IMR-90 (cell line): ENCODE data around the gene MAML3. TPM values are rescaled to one million over a fixed set of nuclear protein-coding genes. Genes with fewer than 3 reads are reported as not detected.
A peak's percentile ranks its signal among the peaks of the same experiment; 100 is the strongest.

ENCODE experiments used
- ATAC-seq: fragments of 200-7000 bp; cut with Tn5 transposase; 2 replicates; pipeline ENCODE4 v1.9.1; 2020; ENCODE audit warnings: low read depth, mild to moderate bottlenecking, moderate library complexity
- BruUV-seq: library from RNA; stranded (reverse); fragments of 400-500 nt; replicated peaks from 2 replicates; lab custom pipeline; 2021; lab: Mats Ljungman, UMichigan
- CTCF ChIA-PET: fragments of 300-600 bp; formaldehyde crosslinking; extraction: SDS; loops from one replicate; lab custom pipeline; 2021; ENCODE audit warnings: antibody characterized with exemption; lab: Yijun Ruan, JAX
- POLR2A ChIA-PET: fragments of 300-600 bp; sonication (Branson Sonifier 250); formaldehyde crosslinking; loops from one replicate; lab custom pipeline; 2022; ENCODE audit warnings: antibody characterized with exemption; ENCODE audit not compliant: unreplicated experiment; lab: Charles Lee
- DNase-seq: peaks from one replicate; pipeline ENCODE4 v3.0.0; 2013
- H2AFZ ChIP-seq: replicated peaks from 2 replicates; pipeline ENCODE3; 2013; ENCODE audit warnings: low read length, mild to moderate bottlenecking; ENCODE audit not compliant: poor library complexity
- H2AK5ac ChIP-seq: 2 replicates; pipeline ENCODE4 v1.6.1; 2013; ENCODE audit warnings: low read depth, low read length, inconsistent platforms
- H2AK9ac ChIP-seq: replicated peaks from 2 replicates; pipeline ENCODE3; 2013; ENCODE audit warnings: mild to moderate bottlenecking, low read depth, low read length, moderate library complexity; ENCODE audit not compliant: poor library complexity
- H2BK120ac ChIP-seq: 2 replicates; pipeline ENCODE4 v1.6.1; 2013; ENCODE audit warnings: low read depth, low read length, inconsistent platforms
- H2BK15ac ChIP-seq: 3 replicates; pipeline ENCODE4 v1.6.1; 2013; ENCODE audit warnings: low read depth, low read length, inconsistent platforms
- H2BK20ac ChIP-seq: 2 replicates; pipeline ENCODE4 v1.6.1; 2013; ENCODE audit warnings: low read depth, mild to moderate bottlenecking, inconsistent platforms, low read length, moderate library complexity
- H2BK5ac ChIP-seq: 2 replicates; pipeline ENCODE4 v1.6.1; 2013; ENCODE audit warnings: mild to moderate bottlenecking, low read depth, low read length, inconsistent platforms; ENCODE audit not compliant: poor library complexity, severe bottlenecking
- H3K14ac ChIP-seq: replicated peaks from 2 replicates; pipeline ENCODE4 v1.6.1; 2013; ENCODE audit warnings: low read depth, low read length, inconsistent platforms
- H3K18ac ChIP-seq: 2 replicates; pipeline ENCODE4 v1.6.1; 2013; ENCODE audit warnings: low read depth, low read length, control low read depth
- H3K23ac ChIP-seq: 2 replicates; pipeline ENCODE4 v1.6.1; 2013; ENCODE audit warnings: low read depth, low read length, inconsistent platforms
- H3K27ac ChIP-seq: 2 replicates; pipeline ENCODE4 v1.5.1; 2013; ENCODE audit warnings: mild to moderate bottlenecking, control low read depth, low read length; ENCODE audit not compliant: insufficient read depth
- H3K27me3 ChIP-seq: 2 replicates; pipeline ENCODE4 v1.6.1; 2013; ENCODE audit warnings: low read length; ENCODE audit not compliant: control insufficient read depth, insufficient read depth
- H3K36me3 ChIP-seq: 2 replicates; pipeline ENCODE4 v1.6.1; 2013; ENCODE audit warnings: low read length, mixed read lengths; ENCODE audit not compliant: control insufficient read depth, insufficient read depth
- H3K4ac ChIP-seq: 2 replicates; pipeline ENCODE4 v1.6.1; 2013; ENCODE audit warnings: low read depth, low read length, inconsistent platforms
- H3K4me1 ChIP-seq: 2 replicates; pipeline ENCODE4 v1.6.1; 2013; ENCODE audit warnings: low read length, mixed read lengths; ENCODE audit not compliant: control insufficient read depth, insufficient read depth
- H3K4me2 ChIP-seq: 2 replicates; pipeline ENCODE4 v1.6.1; 2013; ENCODE audit warnings: low read depth, mild to moderate bottlenecking, control low read depth, low read length, moderate library complexity
- H3K4me3 ChIP-seq: 2 replicates; pipeline ENCODE4 v1.5.1; 2013; ENCODE audit warnings: low read depth, mild to moderate bottlenecking, control low read depth, low read length, moderate library complexity; ENCODE audit not compliant: insufficient read depth
- H3K56ac ChIP-seq: 2 replicates; pipeline ENCODE4 v1.6.1; 2013; ENCODE audit warnings: low read length, inconsistent platforms; ENCODE audit not compliant: insufficient read depth; ENCODE audit errors: extremely low read depth
- H3K79me1 ChIP-seq, 2 experiments: 2 replicates each; pipeline ENCODE4 v1.6.1; 2013; ENCODE audit warnings: low read length in 2 of 2, inconsistent platforms in 1 of 2, low read depth in 1 of 2
- H3K9ac ChIP-seq: 2 replicates; pipeline ENCODE4 v1.6.1; 2013; ENCODE audit warnings: low read depth, low read length, control low read depth
- H3K9me1 ChIP-seq: 2 replicates; pipeline ENCODE4 v1.6.1; 2013; ENCODE audit warnings: low read length, inconsistent platforms; ENCODE audit not compliant: insufficient read depth
- H3K9me3 ChIP-seq: 2 replicates; pipeline ENCODE4 v1.6.1; 2013; ENCODE audit warnings: low read length; ENCODE audit not compliant: control insufficient read depth, insufficient read depth
- H4K20me1 ChIP-seq: 2 replicates; pipeline ENCODE4 v1.6.1; 2013; ENCODE audit warnings: low read length, inconsistent platforms; ENCODE audit not compliant: insufficient read depth
- H4K5ac ChIP-seq: 2 replicates; pipeline ENCODE4 v1.6.1; 2013; ENCODE audit warnings: mild to moderate bottlenecking, low read depth, low read length, control low read depth
- H4K8ac ChIP-seq, 2 experiments: 2 replicates each; pipeline ENCODE4 v1.6.1; 2013; ENCODE audit warnings: low read depth in 2 of 2, low read length in 2 of 2, control low read depth in 1 of 2, inconsistent platforms in 1 of 2
- H4K91ac ChIP-seq: 2 replicates; pipeline ENCODE4 v1.6.1; 2013; ENCODE audit warnings: low read depth, low read length, inconsistent platforms; ENCODE audit not compliant: insufficient read depth
- MXI1 ChIP-seq: IDR thresholded peaks from 2 replicates; pipeline ENCODE4 v1.6.1; 2012; ENCODE audit warnings: low read depth, mild to moderate bottlenecking, low read length, moderate library complexity, borderline replicate concordance
- NFE2L2 ChIP-seq: fragments of 150-350 bp; IDR thresholded peaks from 2 replicates; pipeline ENCODE4 v1.6.1; 2016; ENCODE audit warnings: low read depth, mild to moderate bottlenecking, low read length
- USF2 ChIP-seq: fragments of 150-350 bp; IDR thresholded peaks from 2 replicates; pipeline ENCODE4 v1.6.1; 2017; ENCODE audit warnings: mild to moderate bottlenecking, antibody characterized with exemption, low read length, low read depth
- WGBS, 2 experiments: methylation state at CpG; one replicate each; pipeline versions ENCODE4 v1.1.5 to v1.1.7; 2013; ENCODE audit warnings: missing lambda C conversion rate in 2 of 2; ENCODE audit not compliant: insufficient read length in 1 of 2; ENCODE audit errors: extremely low coverage in 2 of 2; 5-methylcytosine and 5-hydroxymethylcytosine counted together
- dilution Hi-C: fragments of 300-500 bp; cut with HindIII; formaldehyde crosslinking; loops from one replicate; pipeline ENCODE4 v1.14.3; 2018; ENCODE audit warnings: low sequenced_read_pairs; ENCODE audit not compliant: unreplicated experiment
- in situ Hi-C: fragments of 300-500 bp; cut with MboI; formaldehyde crosslinking; loops from 3 replicates; pipeline ENCODE4 v1.14.3; 2019; ENCODE audit warnings: low sequenced_read_pairs, inconsistent platforms, mixed read lengths
- intact Hi-C: fragments of 100-400 bp; cut with micrococcal nuclease; formaldehyde crosslinking; loops from 2 replicates; pipeline ENCODE4 v1.10.0; 2022
- polyA plus RNA-seq, 3 experiments: library from polyadenylated mRNA; depleted of rRNA; stranded (reverse); fragments of >200 nt; gene quantifications; 2 replicates each; pipeline ENCODE4 v1.2.3, GENCODE V29; 2012; ENCODE audit warnings: low replicate concordance in 1 of 3
- total RNA-seq: library from RNA; depleted of rRNA; stranded (reverse); fragments of >200 nt; gene quantifications from 2 replicates; pipeline ENCODE4 v1.2.3, GENCODE V29; 2012

MAML3 gene
- total and polyA plus RNA-seq, 2 of the 4 experiments (the other 2 are of a cell fraction) = 0.90 to 1.7 TPM

- Histone ChIP-seq H4K20me1 (no peaks in the 10 kb centered on the region), H3K18ac (no peak overlapping the region), H3K4ac (no peak overlapping the region), H3K27me3 (no peaks in the 10 kb centered on the region), H3K27ac (no peak overlapping the region), H2AK5ac (no peak overlapping the region), H3K4me3 (no peak overlapping the region), H3K56ac (no peak overlapping the region), H3K4me1 (peaks cover 11% of the 10 kb centered on the region), H2BK120ac (no peak overlapping the region), H4K91ac (no peak overlapping the region), H2BK15ac (0 out of 3 replicates have a peak overlapping the region, but pooled peaks have one; percentile 28), H3K14ac (no peak overlapping the region), H3K79me1 (no peaks in the 10 kb centered on the region; a peak in 1 of 4 replicates), H3K23ac (no peak overlapping the region), H2AK9ac (no peak overlapping the region), H2AFZ (no peak overlapping the region), H3K9ac (no peak overlapping the region), H3K4me2 (no peak overlapping the region), H2BK5ac (no peak overlapping the region), H3K9me3 (no peaks in the 10 kb centered on the region), H2BK20ac (no peak overlapping the region), H3K9me1 (0 out of 2 replicates have a peak, but pooled peaks cover 3% of the 10 kb centered on the region), H4K8ac (no peak overlapping the region), H3K36me3 (no peaks in the 10 kb centered on the region), H4K5ac (no peak overlapping the region)
- ATAC-seq = no peak
- no CpG with 5 or more reads among the region's 6 CpGs for WGBS, 2 experiments
- intact Hi-C loops (no loop called here), in situ Hi-C loops (no loop called here), dilution Hi-C loops (no loop called here)
- ChIA-PET POLR2A (no interaction called here), CTCF (interaction anchor here (1.4 kb wide), 1 partner anchor 10 kb away, joined by 5 read pairs; no protein-coding TSS in a partner anchor)
- TF ChIP-seq NFE2L2 = no peak
- peak; percentile 67 for TF ChIP-seq USF2
- TF ChIP-seq MXI1 = no peak
- no TSS peak for BruUV-seq
- DNase-seq = peak; percentile 50
Observed at GRCh38 chr4:139922406-139923024, 231.5 kb downstream of the MAML3 start.
